Neural progenitor cell (in vitro differentiated cells): Measurements from ENCODE around the gene NEURL1. TPM values are rescaled to one million over a fixed set of nuclear protein-coding genes. Genes with fewer than 3 reads are reported as not detected.

ENCODE experiments used
- DNase-seq: peaks from one replicate; pipeline ENCODE4 v3.0.0-alpha.2; 2016; ENCODE audit warnings: low spot score
- H2AFZ ChIP-seq: fragments of 200-600 bp; sonication (generic); replicated peaks from 2 replicates; pipeline ENCODE4 v1.6.1; 2016; ENCODE audit warnings: antibody characterized with exemption
- H3F3A ChIP-seq: fragments of 200-600 bp; sonication (generic); 2 replicates; pipeline ENCODE4 v1.6.1; 2016; ENCODE audit warnings: antibody characterized with exemption, low read depth
- H3K27ac ChIP-seq: fragments of 200-600 bp; sonication (generic); 2 replicates; pipeline ENCODE4 v1.5.1; 2016; ENCODE audit warnings: mild to moderate bottlenecking
- H3K27me3 ChIP-seq: fragments of 200-600 bp; sonication (generic); 2 replicates; pipeline ENCODE4 v1.6.1; 2016; ENCODE audit warnings: mild to moderate bottlenecking, moderate library complexity
- H3K36me3 ChIP-seq: fragments of 200-600 bp; sonication (generic); 2 replicates; pipeline ENCODE4 v1.5.1; 2016
- H3K4me1 ChIP-seq: fragments of 200-600 bp; sonication (generic); 2 replicates; pipeline ENCODE4 v1.6.1; 2016; ENCODE audit warnings: mixed run types
- H3K4me2 ChIP-seq: fragments of 200-600 bp; sonication (generic); 2 replicates; pipeline ENCODE4 v1.6.1; 2016
- H3K4me3 ChIP-seq: fragments of 200-600 bp; sonication (generic); 2 replicates; pipeline ENCODE4 v1.5.1; 2016
- H3K79me2 ChIP-seq: fragments of 200-600 bp; sonication (generic); 2 replicates; pipeline ENCODE4 v1.6.1; 2016; ENCODE audit warnings: low read depth
- H3K9ac ChIP-seq: fragments of 200-600 bp; sonication (generic); 2 replicates; pipeline ENCODE4 v1.6.1; 2016
- H3K9me3 ChIP-seq: fragments of 200-600 bp; sonication (generic); 2 replicates; pipeline ENCODE4 v1.5.1; 2016; ENCODE audit warnings: low read depth
- H4K20me1 ChIP-seq: fragments of 200-600 bp; sonication (generic); 2 replicates; pipeline ENCODE4 v1.6.1; 2016; ENCODE audit warnings: low read depth
- H3K27ac Mint-ChIP-seq: 3 replicates; pipeline ENCODE4 v1.8.0; 2021; ENCODE audit warnings: mixed read lengths
- H3K27me3 Mint-ChIP-seq: 2 replicates; pipeline ENCODE4 v1.8.0; 2022; ENCODE audit warnings: low read depth, mild to moderate bottlenecking, inconsistent platforms, moderate library complexity, mixed read lengths; ENCODE audit not compliant: insufficient read depth
- H3K36me3 Mint-ChIP-seq: 3 replicates; pipeline ENCODE4 v1.8.0; 2021; ENCODE audit warnings: mixed read lengths
- H3K4me1 Mint-ChIP-seq: 3 replicates; pipeline ENCODE4 v1.8.0; 2021; ENCODE audit warnings: mixed read lengths
- H3K4me3 Mint-ChIP-seq: 3 replicates; pipeline ENCODE4 v1.8.0; 2021; ENCODE audit warnings: mild to moderate bottlenecking, moderate library complexity, mixed read lengths
- H3K9me3 Mint-ChIP-seq: 3 replicates; pipeline ENCODE4 v1.8.0; 2020; ENCODE audit warnings: mixed read lengths
- EZH2 ChIP-seq: fragments of 200-600 bp; sonication (generic); IDR thresholded peaks from 2 replicates; pipeline ENCODE4 v1.6.1; 2017; ENCODE audit warnings: antibody characterized with exemption, mild to moderate bottlenecking, moderate library complexity
- EZH2phosphoT487 ChIP-seq: fragments of 200-600 bp; sonication (generic); IDR thresholded peaks from 2 replicates; pipeline ENCODE4 v1.6.1; 2017; ENCODE audit warnings: antibody characterized with exemption
- total RNA-seq: library from RNA; depleted of rRNA; stranded (reverse); fragments of >200 nt; gene quantifications from 2 replicates; pipeline ENCODE4 v1.2.3, GENCODE V29; 2015; ENCODE audit warnings: low replicate concordance
- TF ChIP-seq, protein P1 (sequence below): fragments of 200-600 bp; sonication (generic); IDR thresholded peaks from 2 replicates; pipeline ENCODE4 v1.5.1; 2017; ENCODE audit warnings: antibody characterized with exemption, mild to moderate bottlenecking

Gene NEURL1
- total RNA-seq, 1 donor from 2014 or later, result 0.06 TPM

DNA sequence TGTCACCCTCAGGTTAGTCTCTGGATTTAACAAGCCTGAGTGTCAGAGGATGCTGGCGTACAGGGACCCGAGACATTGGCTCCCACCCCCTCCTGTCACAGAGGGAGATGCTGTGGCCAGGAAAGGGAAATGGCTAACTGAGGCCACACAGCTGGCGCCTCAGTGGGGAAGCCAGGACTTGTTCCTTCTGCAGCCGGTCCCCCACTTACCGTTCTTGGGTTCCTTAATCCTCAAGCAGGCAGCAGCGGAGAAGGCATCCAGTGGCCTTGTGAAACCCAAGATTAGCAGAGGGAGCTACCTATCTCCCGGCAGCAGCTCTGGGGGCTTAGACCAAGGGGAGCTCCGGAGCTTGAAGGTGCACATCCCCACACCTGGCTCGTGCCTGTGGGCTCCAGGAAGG lies 65.4 kb downstream of the NEURL1 start:
- no peak overlapping the region for H3K27ac ChIP-seq
- H3K4me1 Mint-ChIP-seq, result peaks cover 17% of the 10 kb centered on the region

DNA sequence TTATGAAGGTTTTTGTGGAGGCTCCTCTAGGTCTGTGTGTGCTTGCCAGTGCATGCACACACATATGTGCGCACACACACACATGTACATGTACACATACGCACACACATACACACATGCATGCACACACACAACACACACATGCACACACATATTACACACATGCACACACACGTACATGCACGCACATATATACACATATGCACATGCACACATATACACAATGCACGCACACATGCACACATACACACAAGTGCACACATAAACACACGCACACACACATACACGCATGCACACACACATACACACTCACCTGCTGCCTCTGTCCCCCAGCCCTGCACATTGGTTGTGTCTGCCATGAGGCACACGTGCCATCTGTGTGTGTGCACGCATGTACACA lies 66.3 kb downstream of the NEURL1 start:
- H3K4me3 Mint-ChIP-seq, result no peak overlapping the region
- Histone ChIP-seq H3K79me2 (no peaks in the 10 kb centered on the region), H3K4me2 (no peak overlapping the region), H3F3A (peaks cover 1% of the 10 kb centered on the region), H3K27me3 (peaks cover 25% of the 10 kb centered on the region), H3K36me3 (no peaks in the 10 kb centered on the region), H2AFZ (no peak overlapping the region), H3K4me3 (no peak overlapping the region), H3K4me1 (peaks cover 11% of the 10 kb centered on the region), H4K20me1 (no peaks in the 10 kb centered on the region), H3K9me3 (no peaks in the 10 kb centered on the region), H3K27ac (no peak overlapping the region), H3K9ac (no peak overlapping the region)
- no peak for DNase-seq
- H3K4me1 Mint-ChIP-seq, result peaks cover 12% of the 10 kb centered on the region
- no peaks in the 10 kb centered on the region for H3K36me3 Mint-ChIP-seq
- no peak overlapping the region for H3K27ac Mint-ChIP-seq
- H3K9me3 Mint-ChIP-seq, result no peaks in the 10 kb centered on the region
- peaks cover 15% of the 10 kb centered on the region for H3K27me3 Mint-ChIP-seq
- TF ChIP-seq EZH2 (no peak), EZH2phosphoT487 (no peak)
- TF ChIP-seq, protein P1, sequence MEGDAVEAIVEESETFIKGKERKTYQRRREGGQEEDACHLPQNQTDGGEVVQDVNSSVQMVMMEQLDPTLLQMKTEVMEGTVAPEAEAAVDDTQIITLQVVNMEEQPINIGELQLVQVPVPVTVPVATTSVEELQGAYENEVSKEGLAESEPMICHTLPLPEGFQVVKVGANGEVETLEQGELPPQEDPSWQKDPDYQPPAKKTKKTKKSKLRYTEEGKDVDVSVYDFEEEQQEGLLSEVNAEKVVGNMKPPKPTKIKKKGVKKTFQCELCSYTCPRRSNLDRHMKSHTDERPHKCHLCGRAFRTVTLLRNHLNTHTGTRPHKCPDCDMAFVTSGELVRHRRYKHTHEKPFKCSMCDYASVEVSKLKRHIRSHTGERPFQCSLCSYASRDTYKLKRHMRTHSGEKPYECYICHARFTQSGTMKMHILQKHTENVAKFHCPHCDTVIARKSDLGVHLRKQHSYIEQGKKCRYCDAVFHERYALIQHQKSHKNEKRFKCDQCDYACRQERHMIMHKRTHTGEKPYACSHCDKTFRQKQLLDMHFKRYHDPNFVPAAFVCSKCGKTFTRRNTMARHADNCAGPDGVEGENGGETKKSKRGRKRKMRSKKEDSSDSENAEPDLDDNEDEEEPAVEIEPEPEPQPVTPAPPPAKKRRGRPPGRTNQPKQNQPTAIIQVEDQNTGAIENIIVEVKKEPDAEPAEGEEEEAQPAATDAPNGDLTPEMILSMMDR, result no peak

More for the DNA sequence above, 65.4 kb downstream of the NEURL1 start:
- Histone ChIP-seq H3K27me3 (peaks cover 33% of the 10 kb centered on the region), H3K4me3 (no peak overlapping the region), H2AFZ (no peak overlapping the region), H3K79me2 (no peaks in the 10 kb centered on the region), H3K4me2 (no peak overlapping the region), H3K9me3 (no peaks in the 10 kb centered on the region), H3K36me3 (no peaks in the 10 kb centered on the region), H3K9ac (no peak overlapping the region), H4K20me1 (no peaks in the 10 kb centered on the region), H3K4me1 (peaks cover 11% of the 10 kb centered on the region), H3F3A (peaks cover 5% of the 10 kb centered on the region)
- H3K36me3 Mint-ChIP-seq, result no peaks in the 10 kb centered on the region
- no peak overlapping the region for H3K27ac Mint-ChIP-seq
- H3K9me3 Mint-ChIP-seq, result no peaks in the 10 kb centered on the region
- no peak for TF ChIP-seq EZH2
- TF ChIP-seq, protein P1, result no peak
- no peak for TF ChIP-seq EZH2phosphoT487
- no peak overlapping the region for H3K4me3 Mint-ChIP-seq
- no peak for DNase-seq
- H3K27me3 Mint-ChIP-seq, result peaks cover 21% of the 10 kb centered on the region

DNA sequence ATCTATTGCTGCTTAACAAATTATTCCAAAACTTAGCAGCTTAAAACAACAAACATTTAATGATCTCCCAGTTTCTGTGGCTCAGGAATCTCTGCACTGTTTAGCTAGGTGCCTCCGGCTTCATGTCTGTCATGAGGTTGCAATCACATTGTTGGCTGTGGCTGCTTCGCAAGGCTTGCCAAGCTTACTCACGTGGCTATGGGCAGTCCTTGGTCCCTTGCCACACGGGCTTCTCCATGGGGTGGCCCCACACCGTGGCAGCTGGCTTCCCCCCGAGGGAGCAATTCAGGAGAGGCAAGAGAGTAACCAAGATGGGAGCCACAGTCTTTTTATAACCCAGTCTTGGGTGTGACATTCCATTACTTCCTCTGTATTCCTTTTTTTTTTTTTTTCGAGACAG lies 67.4 kb downstream of the NEURL1 start:
- Histone ChIP-seq H4K20me1 (no peaks in the 10 kb centered on the region), H3K4me1 (peaks cover 4% of the 10 kb centered on the region), H3K9ac (no peak overlapping the region), H3K79me2 (no peaks in the 10 kb centered on the region), H3K4me2 (no peak overlapping the region), H3F3A (no peaks in the 10 kb centered on the region), H2AFZ (no peak overlapping the region), H3K9me3 (no peaks in the 10 kb centered on the region), H3K36me3 (no peaks in the 10 kb centered on the region), H3K27me3 (peaks cover 14% of the 10 kb centered on the region), H3K4me3 (no peak overlapping the region), H3K27ac (no peak overlapping the region)
- Mint-ChIP-seq H3K27ac (no peak overlapping the region), H3K9me3 (no peaks in the 10 kb centered on the region), H3K4me1 (peaks cover 8% of the 10 kb centered on the region), H3K27me3 (peaks cover 15% of the 10 kb centered on the region), H3K36me3 (no peaks in the 10 kb centered on the region), H3K4me3 (no peak overlapping the region)
- TF ChIP-seq EZH2phosphoT487 (no peak), EZH2 (no peak)
- TF ChIP-seq, protein P1, result no peak
- no peak for DNase-seq
